PC-3 (cell line): ENCODE results near the gene GSTO2. TPM values are rescaled to one million over a fixed set of nuclear protein-coding genes. Genes with fewer than 3 reads are reported as not detected.

Experiments used
- ATAC-seq: fragments of 200-7000 bp; cut with Tn5 transposase; 2 replicates; pipeline ENCODE4 v1.9.1; 2020; ENCODE audit warnings: mild to moderate bottlenecking, moderate library complexity
- BruUV-seq: library from RNA; stranded (reverse); fragments of 400-500 nt; replicated peaks from 2 replicates; lab custom pipeline; 2021; lab: Mats Ljungman, UMichigan
- CTCF ChIA-PET: fragments of 300-600 bp; sonication (Branson Sonifier 250); formaldehyde crosslinking; loops from one replicate; lab custom pipeline; 2022; ENCODE audit warnings: antibody characterized with exemption; lab: Charles Lee
- POLR2A ChIA-PET: fragments of 300-600 bp; sonication (Branson Sonifier 250); formaldehyde crosslinking; loops from one replicate; lab custom pipeline; 2022; ENCODE audit warnings: antibody characterized with exemption; ENCODE audit not compliant: unreplicated experiment; lab: Charles Lee
- DNase-seq: peaks from one replicate; pipeline ENCODE4 v3.0.0-alpha.2; 2015
- H2AFZ ChIP-seq: fragments of 300-600 bp; sonication (generic); 2 replicates; pipeline ENCODE4 v1.6.0; 2016; ENCODE audit warnings: antibody characterized with exemption, low read length
- H3F3A ChIP-seq: fragments of 300-600 bp; sonication (generic); one replicate; pipeline ENCODE4 v1.6.0; 2017; ENCODE audit warnings: antibody characterized with exemption, low read length, control low read depth, mild to moderate bottlenecking; ENCODE audit not compliant: unreplicated experiment
- H3K27ac ChIP-seq: fragments of 300-600 bp; sonication (generic); 2 replicates; pipeline ENCODE4 v1.5.1; 2016; ENCODE audit warnings: mild to moderate bottlenecking, low read length
- H3K27me3 ChIP-seq: fragments of 300-600 bp; sonication (generic); 2 replicates; pipeline ENCODE4 v1.6.1; 2016; ENCODE audit warnings: low read length, mixed read lengths
- H3K36me3 ChIP-seq: fragments of 300-600 bp; sonication (generic); 2 replicates; pipeline ENCODE4 v1.6.1; 2016; ENCODE audit warnings: low read depth, mixed run types, low read length, mixed read lengths
- H3K4me1 ChIP-seq: fragments of 300-600 bp; sonication (generic); 2 replicates; pipeline ENCODE4 v1.5.1; 2016; ENCODE audit warnings: low read length; ENCODE audit not compliant: insufficient read depth
- H3K4me2 ChIP-seq: fragments of 300-600 bp; sonication (generic); 2 replicates; pipeline ENCODE4 v1.6.0; 2016; ENCODE audit warnings: low read length
- H3K4me3 ChIP-seq: fragments of 300-600 bp; sonication (generic); 2 replicates; pipeline ENCODE4 v1.5.1; 2016; ENCODE audit warnings: mild to moderate bottlenecking, low read length, mixed read lengths
- H3K79me2 ChIP-seq: fragments of 300-600 bp; sonication (generic); 2 replicates; pipeline ENCODE4 v1.6.1; 2017; ENCODE audit warnings: low read length, mixed read lengths
- H3K9ac ChIP-seq: fragments of 300-600 bp; sonication (generic); 2 replicates; pipeline ENCODE4 v1.6.0; 2016; ENCODE audit warnings: mild to moderate bottlenecking, low read length
- H3K9me2 ChIP-seq: fragments of 300-600 bp; sonication (generic); replicated peaks from 2 replicates; pipeline ENCODE4 v1.6.1; 2016; ENCODE audit warnings: mixed run types, low read length, mixed read lengths
- H3K9me3 ChIP-seq: fragments of 300-600 bp; sonication (generic); 2 replicates; pipeline ENCODE4 v1.6.1; 2016; ENCODE audit warnings: low read length, mixed read lengths
- H4K20me1 ChIP-seq: fragments of 300-600 bp; sonication (generic); 2 replicates; pipeline ENCODE4 v1.6.1; 2016; ENCODE audit warnings: low read length, mixed read lengths
- EZH2 ChIP-seq: fragments of 300-600 bp; sonication (generic); IDR thresholded peaks from one replicate; pipeline ENCODE4 v1.6.1; 2017; ENCODE audit warnings: antibody characterized with exemption, mild to moderate bottlenecking, low read length; ENCODE audit not compliant: unreplicated experiment
- EZH2phosphoT487 ChIP-seq: fragments of 300-600 bp; sonication (generic); IDR thresholded peaks from 2 replicates; pipeline ENCODE4 v1.6.1; 2018; ENCODE audit warnings: mild to moderate bottlenecking, antibody characterized with exemption, low read length, borderline replicate concordance
- intact Hi-C: fragments of 100-400 bp; cut with micrococcal nuclease; formaldehyde crosslinking; loops from 2 replicates; pipeline ENCODE4 v1.9.0; 2023
- total RNA-seq: library from RNA; depleted of rRNA; stranded (reverse); fragments of >200 nt; gene quantifications from 2 replicates; pipeline ENCODE4 v1.2.3, GENCODE V29; 2014
- TF ChIP-seq, protein P1 (sequence below): fragments of 300-600 bp; sonication (generic); conservative IDR thresholded peaks from 2 replicates; pipeline ENCODE4 v1.5.1; 2017; ENCODE audit warnings: antibody characterized with exemption, low read depth, mild to moderate bottlenecking, low read length

The GSTO2 gene
- total RNA-seq, 1 experiment from 2014 or later, result 13.8 TPM

DNA sequence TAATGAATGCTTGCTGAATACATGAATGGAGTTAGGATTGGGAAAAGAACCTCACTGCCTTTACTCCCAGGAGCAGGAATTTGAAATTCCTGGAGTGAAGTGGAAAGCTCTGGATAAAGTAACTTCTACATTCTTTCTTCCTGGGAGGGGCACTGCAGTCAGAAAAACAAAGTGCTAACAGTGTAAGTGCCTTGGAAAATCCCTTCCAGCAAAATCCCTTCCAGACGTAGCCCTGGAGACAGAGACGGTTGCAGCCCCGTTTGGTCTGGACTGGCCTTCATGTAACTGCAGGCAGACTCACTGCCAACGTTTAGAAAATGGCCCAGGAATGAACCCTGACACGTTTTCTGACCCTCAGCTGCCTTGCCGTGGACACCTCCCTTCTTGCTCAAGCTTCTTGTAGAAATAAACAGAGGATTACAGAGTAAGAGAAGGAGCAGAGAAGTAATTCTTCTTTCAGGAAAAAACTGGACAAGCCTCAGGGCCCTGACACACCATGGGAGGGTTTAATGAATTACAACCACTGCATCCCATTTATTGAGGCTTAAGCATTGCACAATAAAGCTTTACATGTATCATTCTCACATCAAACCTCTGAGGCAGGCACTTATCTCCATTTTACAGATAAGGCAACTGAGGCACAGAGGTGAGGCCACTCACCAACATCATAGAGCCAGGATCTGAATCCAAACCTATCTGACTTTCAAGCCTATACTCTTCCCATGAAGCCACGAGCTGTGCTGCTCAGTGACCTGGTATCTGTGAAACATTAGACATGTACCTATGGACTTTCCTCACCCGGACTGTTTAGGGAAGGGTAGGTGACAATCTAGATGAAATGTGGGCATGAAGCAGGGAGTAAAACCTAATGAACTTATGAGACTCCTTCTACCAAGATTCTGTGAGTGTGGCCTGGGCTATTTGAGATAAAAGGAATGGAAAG lies 61.5 kb downstream of the GSTO2 start:
- no peak for ATAC-seq
- Histone ChIP-seq H3K4me1 (peaks cover 84% of the 10 kb centered on the region), H2AFZ (no peak overlapping the region), H3K79me2 (peaks cover 83% of the 10 kb centered on the region), H3F3A (no peaks in the 10 kb centered on the region), H3K4me2 (peak overlapping the region; percentile 89), H3K9ac (peak overlapping the region; percentile 94), H3K36me3 (no peaks in the 10 kb centered on the region), H3K9me2 (no peaks in the 10 kb centered on the region), H4K20me1 (peaks cover 6% of the 10 kb centered on the region; the same call in 1 of the 2 replicates), H3K27me3 (no peaks in the 10 kb centered on the region), H3K4me3 (peak overlapping the region; percentile 54), H3K9me3 (no peaks in the 10 kb centered on the region), H3K27ac (peak overlapping the region; percentile 99)
- DNase-seq, result peak; percentile 42
- intact Hi-C loops, result loop anchor here (2.0 kb wide), 1 partner anchor 26 kb away; no protein-coding TSS in a partner anchor
- CTCF ChIA-PET, result no interaction called here
- TF ChIP-seq, protein P1, sequence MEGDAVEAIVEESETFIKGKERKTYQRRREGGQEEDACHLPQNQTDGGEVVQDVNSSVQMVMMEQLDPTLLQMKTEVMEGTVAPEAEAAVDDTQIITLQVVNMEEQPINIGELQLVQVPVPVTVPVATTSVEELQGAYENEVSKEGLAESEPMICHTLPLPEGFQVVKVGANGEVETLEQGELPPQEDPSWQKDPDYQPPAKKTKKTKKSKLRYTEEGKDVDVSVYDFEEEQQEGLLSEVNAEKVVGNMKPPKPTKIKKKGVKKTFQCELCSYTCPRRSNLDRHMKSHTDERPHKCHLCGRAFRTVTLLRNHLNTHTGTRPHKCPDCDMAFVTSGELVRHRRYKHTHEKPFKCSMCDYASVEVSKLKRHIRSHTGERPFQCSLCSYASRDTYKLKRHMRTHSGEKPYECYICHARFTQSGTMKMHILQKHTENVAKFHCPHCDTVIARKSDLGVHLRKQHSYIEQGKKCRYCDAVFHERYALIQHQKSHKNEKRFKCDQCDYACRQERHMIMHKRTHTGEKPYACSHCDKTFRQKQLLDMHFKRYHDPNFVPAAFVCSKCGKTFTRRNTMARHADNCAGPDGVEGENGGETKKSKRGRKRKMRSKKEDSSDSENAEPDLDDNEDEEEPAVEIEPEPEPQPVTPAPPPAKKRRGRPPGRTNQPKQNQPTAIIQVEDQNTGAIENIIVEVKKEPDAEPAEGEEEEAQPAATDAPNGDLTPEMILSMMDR, result no peak
- no peak for TF ChIP-seq EZH2phosphoT487
- TF ChIP-seq EZH2, result no peak
- BruUV-seq, result no TSS peak
- POLR2A ChIA-PET, result no interaction called here

DNA sequence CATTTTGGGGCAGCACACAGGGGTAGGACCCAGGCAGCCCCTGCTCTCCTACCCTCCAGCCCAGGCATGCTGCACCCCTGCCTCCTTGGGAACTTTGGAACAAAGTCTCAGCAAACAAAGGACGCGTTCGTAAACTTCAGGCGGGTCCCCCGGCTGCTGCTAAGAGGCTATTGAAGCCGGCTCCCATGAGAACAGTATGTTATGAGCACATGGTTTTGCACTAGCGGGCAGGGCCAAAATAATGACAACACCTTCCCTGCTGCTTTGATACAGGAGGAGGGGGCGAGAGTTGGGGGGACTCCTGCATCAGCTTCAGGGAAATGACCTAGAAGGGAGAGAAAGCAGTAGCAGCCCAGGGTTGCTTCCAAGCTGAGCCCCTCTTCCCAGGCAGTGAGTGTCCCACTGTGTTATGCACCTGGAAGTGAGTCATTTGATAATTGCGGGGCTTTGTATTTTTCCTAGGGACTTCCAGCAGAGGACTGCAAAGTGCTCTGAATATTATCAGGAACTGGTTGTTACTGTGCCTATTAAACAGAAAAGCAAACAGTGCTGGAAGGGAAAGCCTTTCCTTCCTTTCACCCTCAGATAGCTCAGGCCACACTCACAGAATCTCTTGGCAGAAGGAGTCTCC lies 62.3 kb downstream of the GSTO2 start:
- DNase-seq (peak; percentile 87), ATAC-seq (peak; percentile 57)
- H3K27me3 ChIP-seq, result no peaks in the 10 kb centered on the region
- peak overlapping the region; percentile 89 for H3K4me2 ChIP-seq
- no peaks in the 10 kb centered on the region for H3K9me3 ChIP-seq
- TF ChIP-seq, protein P1, result no peak
- TF ChIP-seq EZH2, result no peak
- no peak for TF ChIP-seq EZH2phosphoT487
- H3K36me3 ChIP-seq, result no peaks in the 10 kb centered on the region
- intact Hi-C loops, result loop anchor here (2.0 kb wide), 1 partner anchor 27 kb away; no protein-coding TSS in a partner anchor
- H2AFZ ChIP-seq, result no peak overlapping the region
- H3F3A ChIP-seq, result no peaks in the 10 kb centered on the region
- no TSS peak for BruUV-seq
- ChIA-PET CTCF (interaction anchor here (1.0 kb wide), 1 partner anchor 25 kb away, joined by 3 read pairs; no protein-coding TSS in a partner anchor), POLR2A (no interaction called here)
- peak overlapping the region; percentile 94 for H3K9ac ChIP-seq
- peaks cover 12% of the 10 kb centered on the region; the same call in 1 of the 2 replicates for H4K20me1 ChIP-seq
- H3K4me1 ChIP-seq, result peaks cover 92% of the 10 kb centered on the region
- peak overlapping the region; percentile 54 for H3K4me3 ChIP-seq
- H3K27ac ChIP-seq, result peak overlapping the region; percentile 99
- H3K79me2 ChIP-seq, result peaks cover 83% of the 10 kb centered on the region
- no peaks in the 10 kb centered on the region for H3K9me2 ChIP-seq
